ENCODE measurements around the gene FAM110A.

GRCh38 chr20:839626-840025, 6.1 kb downstream of the FAM110A start:
- no peak for TF ChIP-seq HDGF (IDR thresholded peaks at IDR 0.05; ENCODE audit: borderline replicate concordance)
- TF ChIP-seq SUZ12 (IDR thresholded peaks at IDR 0.05), result no peak
- TF ChIP-seq SP1 (IDR thresholded peaks at IDR 0.05), result no peak
- TF ChIP-seq ARNT (IDR thresholded peaks at IDR 0.05), result no peak
- no peak for TF ChIP-seq ZNF384 (IDR thresholded peaks at IDR 0.05)
- no peak for TF ChIP-seq PKNOX1 (IDR thresholded peaks at IDR 0.05)
- TF ChIP-seq ELF4 (IDR thresholded peaks at IDR 0.05), result no peak
- TF ChIP-seq FOXK2 (IDR thresholded peaks at IDR 0.05), result no peak
- no peak for TF ChIP-seq NFRKB (IDR thresholded peaks at IDR 0.05)
- no peak for TF ChIP-seq BHLHE40 (IDR thresholded peaks at IDR 0.05; ENCODE audit: borderline replicate concordance)
- no peak for TF ChIP-seq FOXA1 (IDR thresholded peaks at IDR 0.05)
- TF ChIP-seq LEF1 (IDR thresholded peaks at IDR 0.05; ENCODE audit: borderline replicate concordance), result no peak
- TF ChIP-seq L3MBTL2 (conservative IDR thresholded peaks at IDR 0.05), result no peak

Measured in HEK293T (cell line).